ENCODE measurements around the gene NSL1.
"Not testable (repeated sequence)": the region's sequence is repeated elsewhere in the genome, so short reads cannot be mapped to it uniquely, and the experiment has no call there.

The NSL1 gene

GRCh38 chr1:212782422-212783154 lies 9.0 kb downstream of the NSL1 start:
- DNase-seq (ENCODE audit: low read depth), result no peak

- no peak for DNase-seq (ENCODE audit: low read depth)
These were observed 10.4 kb downstream of the NSL1 start for GRCh38 chr1:212781225-212781624.

GRCh38 chr1:212780759-212781158 lies 10.8 kb downstream of the NSL1 start:
- DNase-seq (ENCODE audit: low read depth), result no peak

GRCh38 chr1:212779086-212779485 lies 12.5 kb downstream of the NSL1 start:
- not testable (repeated sequence) for DNase-seq (ENCODE audit: low read depth)

DNA sequence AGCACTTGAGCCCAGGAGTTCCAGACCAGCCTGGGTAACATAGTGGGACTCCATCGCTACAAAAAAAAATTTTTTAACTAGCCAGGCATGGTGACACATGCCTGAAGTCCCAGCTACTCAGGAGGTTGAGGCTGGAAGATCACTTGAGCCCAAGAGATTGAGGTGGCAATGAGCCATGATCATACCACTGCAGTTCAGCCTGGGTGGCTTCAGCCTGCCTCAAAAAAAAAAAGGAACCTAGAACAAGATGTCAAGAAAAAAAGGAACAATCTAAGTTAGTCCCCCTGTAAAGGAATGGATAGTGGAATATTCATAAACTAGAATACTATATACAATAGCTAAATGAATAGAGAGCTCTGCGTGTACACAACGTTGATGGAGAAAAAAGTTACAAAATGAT lies 14.4 kb downstream of the NSL1 start:
- DNase-seq (ENCODE audit: low read depth), result no peak

DNA sequence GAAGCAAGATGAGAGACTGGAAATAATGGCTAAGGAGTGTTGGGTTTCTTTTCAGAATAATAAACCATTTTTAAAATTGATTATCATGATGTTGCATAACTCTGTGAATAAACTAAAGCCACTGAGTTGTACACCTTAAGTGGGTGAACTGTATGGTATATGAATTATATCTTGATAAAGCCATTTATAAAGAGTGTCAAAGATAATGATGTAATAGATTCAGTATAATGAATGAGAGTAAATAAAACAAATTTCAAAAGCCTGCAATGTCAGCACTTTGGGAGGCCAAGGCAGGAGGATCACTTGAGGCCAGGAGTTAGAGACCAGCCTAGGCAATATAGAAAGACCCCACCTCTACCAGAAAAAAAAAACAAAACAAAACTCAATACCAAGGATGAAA lies 16.3 kb downstream of the NSL1 start:
- no peak for DNase-seq (ENCODE audit: low read depth)

DNA sequence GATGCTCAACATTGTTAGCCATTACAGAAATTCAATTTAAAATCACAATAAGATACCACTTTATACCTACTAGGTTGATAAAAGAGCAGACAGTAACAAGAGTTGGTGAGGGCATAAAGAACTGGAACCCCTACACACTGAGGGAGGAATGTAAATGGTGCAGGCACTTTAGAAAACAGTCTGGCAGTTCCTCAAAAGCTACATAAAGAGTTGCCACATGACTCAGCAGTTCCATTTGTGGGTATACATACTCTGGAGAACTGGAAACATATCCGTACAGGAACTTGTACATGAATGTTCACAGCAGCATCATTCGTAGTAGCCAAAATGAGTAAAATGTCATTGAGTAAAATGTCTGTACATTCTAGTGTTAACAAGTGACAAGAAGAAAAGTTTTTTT lies 17.0 kb downstream of the NSL1 start:
- DNase-seq (ENCODE audit: low read depth), result no peak

DNA sequence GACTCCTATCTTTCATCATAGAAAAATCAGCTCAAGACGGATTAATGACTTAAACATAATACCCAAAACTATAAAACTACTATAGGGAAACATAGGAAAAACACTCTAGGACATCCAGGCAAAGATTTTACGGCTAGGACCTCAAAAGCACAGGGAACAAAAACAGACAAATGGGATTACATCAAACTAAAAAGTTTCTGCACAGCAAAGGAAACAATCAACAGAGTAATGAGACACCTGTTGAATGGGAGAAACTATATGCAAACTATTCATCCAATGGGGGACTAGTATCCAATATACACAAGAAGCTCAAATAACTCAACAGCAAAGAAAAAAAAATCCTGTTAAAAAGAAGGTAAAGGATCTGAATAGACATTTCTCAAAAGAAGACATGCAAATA lies 18.6 kb downstream of the NSL1 start:
- DNase-seq (ENCODE audit: low read depth), result no peak

- DNase-seq (ENCODE audit: low read depth), result no peak
These were observed 20.2 kb downstream of the NSL1 start for GRCh38 chr1:212771341-212771740.

DNA sequence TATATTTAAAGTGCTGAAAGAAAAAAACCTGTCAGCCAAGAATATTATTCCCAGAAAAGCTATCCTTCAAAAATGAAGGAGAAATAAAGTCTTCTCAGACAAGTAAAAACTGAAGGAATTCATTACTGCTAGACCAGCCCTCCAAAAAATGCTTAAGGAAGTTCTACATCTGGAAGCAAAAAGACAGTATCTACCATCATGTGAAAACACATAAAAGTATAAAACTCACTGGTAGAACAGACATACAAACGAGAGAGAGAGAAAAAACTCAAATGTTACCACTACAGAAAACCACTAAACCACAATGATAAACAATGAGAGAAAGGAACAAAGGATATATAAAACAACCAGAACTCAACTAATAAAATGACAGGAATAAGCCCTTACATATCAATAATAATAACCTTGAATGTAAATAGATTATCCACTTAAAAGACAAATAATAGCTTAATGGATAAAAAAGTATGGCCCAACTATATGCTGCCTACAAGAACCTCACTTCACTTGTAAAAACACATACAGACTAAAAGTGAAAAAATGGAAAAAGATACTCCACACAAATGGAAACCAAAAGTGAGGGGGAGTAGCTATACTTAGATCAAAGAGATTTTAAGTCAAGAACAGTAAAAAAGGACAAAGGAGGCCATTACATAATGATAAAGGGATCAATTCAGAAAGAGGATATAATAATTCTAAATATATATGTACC lies 22.0 kb downstream of the NSL1 start:
- DNase-seq (ENCODE audit: low read depth), result no peak

GRCh38 chr1:212766825-212767224 lies 24.8 kb downstream of the NSL1 start:
- not testable (repeated sequence) for DNase-seq (ENCODE audit: low read depth)

DNA sequence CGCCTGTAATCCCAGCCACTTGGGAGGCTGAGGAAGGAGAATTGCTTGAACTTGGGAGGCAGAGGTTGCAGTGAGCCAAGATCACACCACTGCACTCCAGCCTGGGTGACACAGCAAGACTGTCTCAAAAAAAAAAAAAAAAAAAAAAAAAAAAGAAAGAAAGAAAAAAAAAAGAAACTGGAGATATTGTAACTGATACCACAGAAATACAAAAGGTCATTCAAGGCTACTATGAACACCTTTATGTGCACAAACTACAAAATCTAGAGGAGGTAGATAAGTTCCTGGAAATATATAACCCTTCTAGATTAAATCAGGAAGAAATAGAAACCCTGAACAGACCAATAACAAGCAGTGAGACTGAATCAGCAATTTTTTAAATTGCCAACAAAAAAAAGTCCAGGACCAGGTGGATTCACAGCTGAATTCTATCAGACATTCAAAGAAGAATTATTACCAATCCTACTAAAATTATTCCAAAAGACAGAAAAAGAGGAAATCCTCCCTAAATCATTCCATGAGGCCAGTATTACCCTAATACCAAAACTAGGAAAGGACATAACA lies 26.8 kb downstream of the NSL1 start:
- DNase-seq (ENCODE audit: low read depth), result not testable (repeated sequence)

DNA sequence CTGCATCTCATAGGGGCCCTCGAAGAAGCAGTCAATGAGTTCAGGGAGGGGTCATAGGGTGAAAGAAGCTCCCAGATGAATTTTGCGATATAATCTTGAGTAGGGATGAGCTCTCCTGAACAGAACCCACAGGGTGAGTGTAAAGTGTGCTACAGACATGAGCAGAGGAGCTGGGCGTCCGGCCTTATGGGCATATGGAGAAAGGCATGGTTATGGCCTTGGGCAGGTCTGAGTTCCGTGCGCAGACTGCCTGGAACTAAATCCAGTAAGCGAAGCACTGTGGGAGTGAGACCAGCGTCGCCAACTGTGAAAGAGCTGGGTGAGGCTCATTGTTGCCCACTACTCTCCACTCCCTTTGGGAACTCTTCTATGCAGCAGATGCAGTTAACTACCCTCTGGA lies 28.7 kb downstream of the NSL1 start:
- no peak for DNase-seq (ENCODE audit: low read depth)

DNA sequence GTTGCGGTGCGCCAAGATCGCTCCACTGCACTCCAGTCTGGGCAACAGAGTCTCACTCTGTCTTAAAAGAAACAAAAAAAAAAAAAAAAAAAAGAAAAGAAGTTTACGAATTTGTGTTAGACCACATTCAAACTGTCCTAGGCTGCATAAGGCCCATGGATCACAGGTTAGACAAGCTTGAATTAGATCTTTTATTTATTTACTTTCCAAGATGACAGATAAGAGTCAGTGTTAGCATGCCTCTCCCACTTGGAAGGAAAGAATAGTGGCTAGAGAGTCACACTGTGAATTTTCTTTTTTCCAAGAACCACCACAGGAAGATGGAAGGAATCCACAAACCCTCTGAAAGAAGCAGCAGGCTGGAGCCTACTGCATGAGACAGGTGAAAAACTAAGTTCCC lies 29.3 kb downstream of the NSL1 start:
- DNase-seq (ENCODE audit: low read depth), result no peak

GRCh38 chr1:212760126-212760823 lies 31.3 kb downstream of the NSL1 start:
- DNase-seq (ENCODE audit: low read depth), result no peak

GRCh38 chr1:212759683-212760082 lies 31.9 kb downstream of the NSL1 start:
- no peak for DNase-seq (ENCODE audit: low read depth)

GRCh38 chr1:212754680-212755079 lies 36.9 kb downstream of the NSL1 start:
- no peak for DNase-seq (ENCODE audit: low read depth)

GRCh38 chr1:212754193-212754592 lies 37.4 kb downstream of the NSL1 start:
- no peak for DNase-seq (ENCODE audit: low read depth)

- no peak for DNase-seq (ENCODE audit: low read depth)
These were observed 37.8 kb downstream of the NSL1 start for GRCh38 chr1:212753749-212754148.

DNA sequence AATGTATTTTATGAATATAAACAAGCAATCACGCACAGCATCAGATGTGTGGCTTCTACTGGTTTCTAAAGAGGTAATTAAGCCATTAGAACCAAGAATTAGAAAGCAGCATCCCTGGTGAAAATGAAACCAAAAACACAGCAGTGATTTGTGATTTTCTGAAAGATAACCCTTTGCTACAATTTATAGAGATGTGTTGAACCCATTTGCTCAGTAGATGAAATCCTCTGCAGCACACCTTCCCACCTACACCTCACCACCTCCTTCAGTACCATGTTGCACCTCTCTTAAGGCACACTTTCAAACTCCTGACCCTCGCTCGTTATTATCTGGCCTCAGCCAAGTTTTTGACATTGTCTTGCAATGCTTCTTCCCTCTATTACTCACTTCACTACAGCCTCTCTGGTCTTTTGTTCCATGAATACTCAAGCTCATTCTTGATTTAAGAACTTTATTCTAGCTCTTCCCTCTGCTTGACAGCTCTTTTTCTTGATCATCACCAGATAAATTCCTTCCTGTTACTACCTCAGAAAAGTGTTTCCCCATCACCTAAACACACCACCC lies 38.6 kb downstream of the NSL1 start:
- no peak for DNase-seq (ENCODE audit: low read depth)

GRCh38 chr1:212752252-212752933 lies 39.2 kb downstream of the NSL1 start:
- no peak for DNase-seq (ENCODE audit: low read depth)

Measured in activated T-helper 1 cell treated with Interleukin-2 at 50 U/mL for 16 hours (primary cell).